T-cell (primary cell): ENCODE data around the gene SPOCK1. TPM values are rescaled to one million over a fixed set of nuclear protein-coding genes. Genes with fewer than 3 reads are reported as not detected.

Source experiments
- ATAC-seq, 4 experiments: fragments of 200-7000 bp in 3 of 4; fragments of 150-1000 bp in 1 of 4; cut with Tn5 transposase; replicated peaks in 1 of 4; 1 replicate in 3 of 4; 2 replicates in 1 of 4; pipeline ENCODE4 v1.10.0; 2021; ENCODE audit warnings: moderate library complexity in 3 of 4, mild to moderate bottlenecking in 2 of 4, moderate number of reproducible peaks in 1 of 4
- CTCF ChIA-PET, 2 donors: fragments of 300-600 bp; sonication (Branson Sonifier 250); formaldehyde crosslinking; loops; one replicate each; lab custom pipeline; 2022; ENCODE audit warnings: antibody characterized with exemption in 2 of 2; lab: Charles Lee
- POLR2A ChIA-PET, 2 donors: fragments of 300-600 bp; sonication (Branson Sonifier 250); formaldehyde crosslinking; loops; one replicate each; lab custom pipeline; 2022; ENCODE audit warnings: antibody characterized with exemption in 2 of 2; lab: Charles Lee
- DNase-seq, 35 experiments: peaks; one replicate each; pipeline versions ENCODE4 v3.0.0 to v3.0.0-alpha.2; 2013 to 2023
- H3K27ac ChIP-seq: one replicate; pipeline ENCODE4 v1.5.1; 2013; ENCODE audit warnings: low read length
- H3K27me3 ChIP-seq, 2 experiments: replicated peaks in 1 of 2; 1 replicate in 1 of 2; 2 replicates in 1 of 2; pipeline versions ENCODE4 v1.6.1 to v1.7.0; 2013; ENCODE audit warnings: low read length in 1 of 2, mixed read lengths in 1 of 2; ENCODE audit not compliant: control insufficient read depth in 2 of 2, insufficient read depth in 2 of 2; ENCODE audit errors: extremely low read depth in 1 of 2
- H3K36me3 ChIP-seq, 2 donors: 1 replicate in 1 of 2; 2 replicates in 1 of 2; pipeline versions ENCODE4 v1.6.1 to v1.7.0; 2013; ENCODE audit warnings: low read length in 1 of 2; ENCODE audit not compliant: control insufficient read depth in 2 of 2, insufficient read depth in 1 of 2; ENCODE audit errors: extremely low read depth in 1 of 2
- H3K4me1 ChIP-seq, 2 experiments: 1 replicate in 1 of 2; 2 replicates in 1 of 2; pipeline versions ENCODE4 v1.6.1 to v1.7.0; 2013; ENCODE audit warnings: low read length in 2 of 2, mixed read lengths in 1 of 2; ENCODE audit not compliant: insufficient read depth in 2 of 2, control insufficient read depth in 1 of 2; ENCODE audit errors: extremely low read depth in 1 of 2
- H3K4me3 ChIP-seq, 2 donors: 1 replicate in 1 of 2; 2 replicates in 1 of 2; pipeline versions ENCODE4 v1.5.1 to v1.7.0; 2013; ENCODE audit warnings: mild to moderate bottlenecking in 2 of 2, low read length in 1 of 2, moderate library complexity in 1 of 2; ENCODE audit not compliant: control insufficient read depth in 1 of 2; ENCODE audit errors: extremely low read depth in 1 of 2
- H3K9me3 ChIP-seq: 2 replicates; pipeline ENCODE4 v1.7.0; 2013
- H3K27ac Mint-ChIP-seq, 2 donors: one replicate each; pipeline ENCODE4 v1.8.0; 2020 to 2021; ENCODE audit warnings: mild to moderate bottlenecking in 2 of 2, mixed read lengths in 2 of 2
- H3K27me3 Mint-ChIP-seq, 2 donors: one replicate each; pipeline ENCODE4 v1.8.0; 2021 to 2022; ENCODE audit warnings: mixed read lengths in 2 of 2
- H3K36me3 Mint-ChIP-seq: one replicate; pipeline ENCODE4 v1.8.0; 2021; ENCODE audit warnings: mixed read lengths
- H3K4me1 Mint-ChIP-seq, 3 donors: one replicate each; pipeline ENCODE4 v1.8.0; 2020 to 2022; ENCODE audit warnings: mixed read lengths in 3 of 3, mild to moderate bottlenecking in 1 of 3
- H3K4me3 Mint-ChIP-seq, 3 donors: one replicate each; pipeline ENCODE4 v1.8.0; 2020 to 2022; ENCODE audit warnings: mild to moderate bottlenecking in 3 of 3, mixed read lengths in 3 of 3, moderate library complexity in 3 of 3
- H3K9me3 Mint-ChIP-seq, 3 donors: one replicate each; pipeline ENCODE4 v1.8.0; 2020 to 2022; ENCODE audit warnings: mixed read lengths in 3 of 3
- WGBS: methylation state at CpG from one replicate; pipeline ENCODE4 v1.1.5; 2013; ENCODE audit warnings: missing lambda C conversion rate; ENCODE audit not compliant: insufficient coverage; 5-methylcytosine and 5-hydroxymethylcytosine counted together
- total RNA-seq, 35 experiments: library from RNA in 6 of 35; stranded (reverse) in 6 of 35; fragments of 120-200 nt in 1 of 35; gene quantifications; one replicate each; pipeline versions ENCODE4 v1.2.1 to v1.2.4 and lab custom pipeline; 2013 to 2026

SPOCK1 gene
- total RNA-seq, 5 donors from 2014 or later (not counting 1 experiment from before 2014, with no cell fraction given) = 0.57 TPM; not detected in 4

DNA sequence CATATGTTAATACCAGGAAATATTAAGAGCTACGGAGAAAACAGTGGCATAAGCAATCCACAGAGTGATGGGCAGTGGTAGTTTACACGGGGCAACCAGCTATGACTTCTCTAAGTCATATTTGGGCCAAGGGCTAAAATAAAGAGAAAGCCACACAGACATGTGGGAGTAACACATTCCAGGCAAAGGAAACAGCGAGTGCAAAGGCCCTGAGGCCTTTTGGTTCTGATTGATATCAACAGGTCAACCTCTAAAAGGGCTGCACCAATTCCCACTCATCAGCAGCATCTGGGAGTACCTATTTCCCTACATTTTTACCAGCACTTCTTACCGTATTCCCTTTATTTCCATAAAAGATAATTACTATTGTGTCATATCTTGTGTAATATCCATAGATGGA lies 173.4 kb downstream of the SPOCK1 start:
- ChIA-PET POLR2A (no interaction called here), CTCF (no interaction called here)
- Histone ChIP-seq H3K27ac (no peak overlapping the region), H3K4me3 (no peak overlapping the region), H3K9me3 (no peaks in the 10 kb centered on the region), H3K36me3 (no peaks in the 10 kb centered on the region), H3K27me3 (peaks cover 2% of the 10 kb centered on the region in 2 experiments), H3K4me1 (no peaks in the 10 kb centered on the region)
- H3K27ac Mint-ChIP-seq = no peak overlapping the region
- H3K4me1 Mint-ChIP-seq = no peaks in the 10 kb centered on the region
- no peaks in the 10 kb centered on the region for H3K36me3 Mint-ChIP-seq
- H3K27me3 Mint-ChIP-seq = peaks cover 7 to 9% of the 10 kb centered on the region in 2 donors
- no peak overlapping the region for H3K4me3 Mint-ChIP-seq
- H3K9me3 Mint-ChIP-seq = peaks cover 0 to 6% (median 0%) of the 10 kb centered on the region in 3 donors
- ATAC-seq (no peak), DNase-seq (no peak)
- 42% methylated on average over 2 of the region's 4 CpGs for WGBS

DNA sequence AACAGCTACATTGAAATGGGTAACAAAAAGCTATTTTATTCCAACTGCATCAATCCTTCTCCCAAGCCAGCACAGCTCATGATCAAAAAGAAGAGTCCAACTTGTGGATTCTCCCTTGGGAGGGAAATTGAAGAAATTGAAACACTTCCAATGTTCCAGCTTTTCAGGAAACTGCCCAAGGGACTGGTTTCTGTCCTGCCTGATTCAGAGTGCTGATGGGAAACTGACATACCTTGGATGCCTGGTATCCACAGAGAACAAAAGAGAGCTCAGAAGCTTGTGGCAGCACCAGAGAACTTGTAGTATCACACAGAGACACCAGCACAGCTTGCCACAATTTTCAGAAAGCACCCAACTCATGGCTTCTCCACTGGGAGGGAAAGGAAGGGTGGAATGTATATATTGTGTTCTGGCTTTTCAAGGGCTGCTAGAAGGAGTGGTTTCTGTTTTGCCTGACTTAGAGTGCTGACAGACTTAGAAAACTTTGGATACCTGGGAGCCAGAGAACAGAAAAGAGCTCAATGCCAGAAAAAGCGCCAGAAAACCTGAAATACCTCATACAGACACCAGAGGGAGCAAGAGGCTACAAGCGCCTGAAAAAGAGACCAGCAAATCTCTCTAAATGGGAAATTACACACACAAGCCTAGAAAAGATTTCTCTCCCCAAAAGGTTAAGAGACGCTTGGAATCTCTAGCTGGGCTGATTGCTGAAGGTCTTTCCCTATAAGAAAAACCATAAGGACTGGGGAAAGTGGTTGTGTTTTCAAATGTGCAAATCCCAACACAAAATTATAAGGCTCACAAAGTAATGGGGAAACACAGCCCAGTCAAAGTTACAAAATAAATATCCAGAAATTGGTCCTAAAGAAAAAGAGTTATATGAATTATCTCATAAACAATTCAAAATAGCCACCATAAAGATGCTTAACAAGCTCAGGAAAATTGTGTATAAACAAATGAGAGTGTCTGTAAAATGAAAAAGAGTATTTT lies 178.8 kb downstream of the SPOCK1 start:
- no peak for ATAC-seq
- peaks cover 27 to 28% of the 10 kb centered on the region in 2 donors for H3K27me3 Mint-ChIP-seq
- WGBS = no CpG with 5 or more reads among the region's 3 CpGs

DNA sequence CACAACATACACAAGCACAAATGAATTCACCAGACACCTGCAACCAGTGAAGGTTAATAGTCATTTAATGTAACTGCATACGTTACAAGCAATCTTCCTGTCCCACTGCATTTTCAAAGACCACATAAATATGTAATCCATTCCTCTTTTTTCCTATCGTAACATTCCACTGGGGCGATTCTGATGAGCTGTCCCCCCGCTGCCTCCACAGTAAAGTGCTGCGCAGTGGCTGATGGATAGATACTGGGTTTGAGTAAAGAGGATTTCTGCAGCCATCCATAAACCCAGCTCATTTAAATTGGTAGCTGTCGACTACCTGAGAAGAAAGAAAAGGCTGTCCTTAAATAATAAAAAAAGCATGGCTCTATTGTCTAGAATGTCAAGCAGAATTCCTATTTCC lies 181.1 kb downstream of the SPOCK1 start:
- H3K4me1 Mint-ChIP-seq = no peaks in the 10 kb centered on the region
- no peaks in the 10 kb centered on the region for H3K36me3 Mint-ChIP-seq
- ChIA-PET CTCF (no interaction called here), POLR2A (no interaction called here)
- no peak for ATAC-seq
- no peak overlapping the region for H3K27ac Mint-ChIP-seq
- Histone ChIP-seq H3K9me3 (no peaks in the 10 kb centered on the region), H3K4me1 (no peaks in the 10 kb centered on the region), H3K27ac (no peak overlapping the region), H3K4me3 (no peak overlapping the region), H3K36me3 (no peaks in the 10 kb centered on the region), H3K27me3 (no peaks in the 10 kb centered on the region)
- H3K27me3 Mint-ChIP-seq = peaks cover 26 to 31% of the 10 kb centered on the region in 2 donors
- DNase-seq = no peak
- WGBS = 52% methylated on average over 2 of the region's 6 CpGs
- no peak overlapping the region for H3K4me3 Mint-ChIP-seq
- peaks cover 0 to 6% (median 0%) of the 10 kb centered on the region in 3 donors for H3K9me3 Mint-ChIP-seq

More for the DNA sequence above, 178.8 kb downstream of the SPOCK1 start:
- Mint-ChIP-seq H3K27ac (no peak overlapping the region), H3K4me3 (no peak overlapping the region), H3K36me3 (no peaks in the 10 kb centered on the region), H3K9me3 (peaks cover 0 to 6% (median 0%) of the 10 kb centered on the region in 3 donors), H3K4me1 (no peaks in the 10 kb centered on the region)
- POLR2A ChIA-PET = no interaction called here
- Histone ChIP-seq H3K36me3 (no peaks in the 10 kb centered on the region), H3K9me3 (no peaks in the 10 kb centered on the region), H3K27me3 (no peaks in the 10 kb centered on the region), H3K27ac (no peak overlapping the region), H3K4me3 (no peak overlapping the region), H3K4me1 (no peaks in the 10 kb centered on the region)
- peak in 2 of 35 experiments; percentile 0 to 33 for DNase-seq
- CTCF ChIA-PET = interaction anchor here (0.7 to 2.2 kb wide), 4 partner anchors 10 to 1031 kb away, joined by 3 to 5 read pairs (median 4); no protein-coding TSS in a partner anchor

DNA sequence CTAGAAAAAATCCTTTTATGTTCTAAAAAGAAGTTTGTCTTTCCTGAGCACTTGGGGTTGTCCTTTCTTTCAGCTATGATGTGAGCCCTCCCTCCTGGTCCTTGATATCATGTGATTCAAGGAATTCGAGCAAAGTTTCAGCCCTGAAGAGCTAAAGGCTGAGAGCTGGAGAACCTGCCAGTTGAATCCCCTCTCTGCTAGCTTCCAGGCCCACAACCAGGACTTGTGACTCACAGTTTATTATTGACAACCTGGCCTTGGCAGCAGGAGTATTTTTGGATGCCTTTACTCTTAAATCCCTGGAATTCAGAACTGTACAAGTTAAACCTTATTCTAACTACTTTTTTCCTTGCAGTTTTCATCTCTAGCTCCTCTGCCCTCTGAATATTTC lies 182.8 kb downstream of the SPOCK1 start:
- ATAC-seq = no peak
- 0% methylated on average over 1 of the region's 1 CpG for whole genome bisulfite sequencing

DNA sequence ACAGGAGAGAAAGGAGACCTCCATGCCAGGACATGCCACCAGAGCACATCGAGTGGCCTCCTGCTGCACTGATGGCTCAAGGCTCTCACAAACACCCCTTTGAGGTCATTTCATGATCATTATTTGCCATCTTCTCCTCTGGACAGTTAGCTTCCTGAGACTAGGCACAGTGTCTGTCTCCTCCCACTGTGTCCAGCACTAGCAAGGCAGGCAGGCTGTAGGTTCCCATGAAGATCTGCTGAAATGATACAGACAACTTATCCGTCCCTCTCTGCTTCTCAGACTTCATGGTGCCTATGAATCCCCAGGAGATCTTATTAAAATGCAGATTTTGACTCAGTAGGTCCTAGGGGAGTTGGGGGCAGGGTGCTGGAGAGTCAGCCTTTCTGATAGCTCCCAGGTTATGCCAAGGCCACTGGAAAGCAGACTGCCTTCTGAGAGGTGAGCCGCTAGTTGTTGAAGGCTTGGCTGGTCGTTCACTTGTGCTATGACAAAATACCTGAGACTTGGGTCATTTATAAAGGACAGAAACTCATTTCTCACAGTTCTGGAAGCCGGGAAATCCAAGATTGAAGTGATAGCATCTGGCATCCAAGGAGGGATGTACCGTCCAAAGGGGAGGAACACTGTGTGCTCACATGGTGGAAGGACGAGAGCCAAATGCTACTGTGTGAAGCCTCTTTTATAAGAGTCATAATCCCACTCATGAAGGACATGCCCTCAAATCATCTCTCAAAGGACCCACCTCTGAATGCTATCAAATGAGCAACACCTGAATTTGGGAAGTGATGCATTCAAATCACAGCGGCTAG lies 183.4 kb downstream of the SPOCK1 start:
- no peak overlapping the region for H3K27ac Mint-ChIP-seq
- H3K36me3 Mint-ChIP-seq = no peaks in the 10 kb centered on the region
- no peak for DNase-seq
- peaks cover 19 to 27% of the 10 kb centered on the region in 2 donors for H3K27me3 Mint-ChIP-seq
- no peak overlapping the region for H3K4me3 Mint-ChIP-seq
- no peaks in the 10 kb centered on the region for H3K27me3 ChIP-seq
- no peaks in the 10 kb centered on the region for H3K36me3 ChIP-seq
- no peak for ATAC-seq
- ChIA-PET POLR2A (no interaction called here), CTCF (no interaction called here)
- no peak overlapping the region for H3K27ac ChIP-seq
- 77% methylated on average over 7 of the region's 8 CpGs for WGBS
- H3K9me3 Mint-ChIP-seq = no peaks in the 10 kb centered on the region
- H3K9me3 ChIP-seq = no peaks in the 10 kb centered on the region
- H3K4me3 ChIP-seq = no peak overlapping the region
- H3K4me1 Mint-ChIP-seq = no peaks in the 10 kb centered on the region
- no peaks in the 10 kb centered on the region for H3K4me1 ChIP-seq

More for the DNA sequence above, 182.8 kb downstream of the SPOCK1 start:
- POLR2A ChIA-PET = no interaction called here
- Histone ChIP-seq H3K27me3 (no peaks in the 10 kb centered on the region), H3K9me3 (no peaks in the 10 kb centered on the region), H3K4me3 (no peak overlapping the region), H3K4me1 (no peaks in the 10 kb centered on the region), H3K36me3 (no peaks in the 10 kb centered on the region), H3K27ac (no peak overlapping the region)
- H3K9me3 Mint-ChIP-seq = peaks cover 0 to 6% (median 0%) of the 10 kb centered on the region in 3 donors
- no peaks in the 10 kb centered on the region for H3K36me3 Mint-ChIP-seq
- no peak overlapping the region for H3K27ac Mint-ChIP-seq
- H3K4me1 Mint-ChIP-seq = no peaks in the 10 kb centered on the region
- H3K27me3 Mint-ChIP-seq = peaks cover 23 to 33% of the 10 kb centered on the region in 2 donors
- CTCF ChIA-PET = no interaction called here
- no peak for DNase-seq
- no peak overlapping the region for H3K4me3 Mint-ChIP-seq

DNA sequence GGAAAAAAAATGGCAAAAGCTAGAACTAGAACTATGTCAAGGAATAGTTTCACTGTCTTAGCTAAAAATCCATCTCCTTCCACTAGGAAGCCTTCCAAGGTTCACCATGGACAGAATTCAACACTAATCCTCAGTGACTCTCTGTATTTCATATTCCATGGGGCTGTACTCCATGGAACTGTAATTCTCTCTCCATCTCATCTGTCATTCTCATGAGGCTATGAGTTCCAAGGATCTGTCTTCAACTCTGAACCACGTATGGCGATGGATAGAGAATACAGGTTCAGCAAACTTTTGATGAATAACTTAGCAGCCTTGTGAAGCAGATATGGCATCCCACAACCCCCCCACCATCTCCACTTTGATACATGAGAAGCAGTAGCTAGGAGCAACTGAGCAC lies 184.0 kb downstream of the SPOCK1 start:
- ChIA-PET CTCF (no interaction called here), POLR2A (no interaction called here)
- no peaks in the 10 kb centered on the region for H3K9me3 ChIP-seq
- ATAC-seq = no peak
- H3K4me3 Mint-ChIP-seq = no peak overlapping the region
- H3K27ac Mint-ChIP-seq = no peak overlapping the region
- H3K36me3 Mint-ChIP-seq = no peaks in the 10 kb centered on the region
- H3K4me3 ChIP-seq = no peak overlapping the region
- H3K36me3 ChIP-seq = no peaks in the 10 kb centered on the region
- H3K4me1 ChIP-seq = no peaks in the 10 kb centered on the region
- peaks cover 16 to 27% of the 10 kb centered on the region in 2 donors for H3K27me3 Mint-ChIP-seq
- WGBS = no CpG with 5 or more reads among the region's 2 CpGs
- DNase-seq = no peak
- H3K27me3 ChIP-seq = no peaks in the 10 kb centered on the region
- H3K9me3 Mint-ChIP-seq = no peaks in the 10 kb centered on the region
- H3K4me1 Mint-ChIP-seq = no peaks in the 10 kb centered on the region
- no peak overlapping the region for H3K27ac ChIP-seq
